Activated CD8-positive, alpha-beta memory T cell treated with anti-CD3 and anti-CD28 coated beads, Interleukin-2, amount 50 U/mL, for 1 hour (primary cell): Measurements from ENCODE around the gene TSPAN32.

ENCODE experiments used
- DNase-seq: peaks from one replicate; pipeline ENCODE4 v3.0.0-alpha.2; 2020; ENCODE audit errors: extremely low read depth

TSPAN32 gene

GRCh38 chr11:2304506-2305139, 2.8 kb downstream of the TSPAN32 start:
- no peak for DNase-seq

GRCh38 chr11:2305140-2305778, 3.4 kb downstream of the TSPAN32 start:
- DNase-seq: peak; percentile 49

- no peak for DNase-seq
Measured at GRCh38 chr11:2305788-2306451, 4.1 kb downstream of the TSPAN32 start.

GRCh38 chr11:2306452-2306823, 4.6 kb downstream of the TSPAN32 start:
- DNase-seq: no peak

GRCh38 chr11:2306877-2307500, 5.2 kb downstream of the TSPAN32 start:
- no peak for DNase-seq

GRCh38 chr11:2307501-2308331, 5.9 kb downstream of the TSPAN32 start:
- no peak for DNase-seq

GRCh38 chr11:2308713-2309112, 6.9 kb downstream of the TSPAN32 start:
- no peak for DNase-seq

GRCh38 chr11:2309251-2310072, 7.6 kb downstream of the TSPAN32 start:
- no peak for DNase-seq

- DNase-seq: no peak
Measured at GRCh38 chr11:2310073-2310785, 8.4 kb downstream of the TSPAN32 start.

GRCh38 chr11:2310786-2311352, 9.1 kb downstream of the TSPAN32 start:
- DNase-seq: no peak

- no peak for DNase-seq
Measured at GRCh38 chr11:2311353-2312133, 9.7 kb downstream of the TSPAN32 start.

- DNase-seq: no peak
Measured at GRCh38 chr11:2312232-2313042, 10.6 kb downstream of the TSPAN32 start.

- no peak for DNase-seq
Measured at GRCh38 chr11:2313051-2313951, 11.5 kb downstream of the TSPAN32 start.

- no peak for DNase-seq
Measured at GRCh38 chr11:2314136-2314524, 12.3 kb downstream of the TSPAN32 start.

- no peak for DNase-seq
Measured at GRCh38 chr11:2314525-2315394, 12.9 kb downstream of the TSPAN32 start.
